ENCODE data around the gene CCDC97.

DNA sequence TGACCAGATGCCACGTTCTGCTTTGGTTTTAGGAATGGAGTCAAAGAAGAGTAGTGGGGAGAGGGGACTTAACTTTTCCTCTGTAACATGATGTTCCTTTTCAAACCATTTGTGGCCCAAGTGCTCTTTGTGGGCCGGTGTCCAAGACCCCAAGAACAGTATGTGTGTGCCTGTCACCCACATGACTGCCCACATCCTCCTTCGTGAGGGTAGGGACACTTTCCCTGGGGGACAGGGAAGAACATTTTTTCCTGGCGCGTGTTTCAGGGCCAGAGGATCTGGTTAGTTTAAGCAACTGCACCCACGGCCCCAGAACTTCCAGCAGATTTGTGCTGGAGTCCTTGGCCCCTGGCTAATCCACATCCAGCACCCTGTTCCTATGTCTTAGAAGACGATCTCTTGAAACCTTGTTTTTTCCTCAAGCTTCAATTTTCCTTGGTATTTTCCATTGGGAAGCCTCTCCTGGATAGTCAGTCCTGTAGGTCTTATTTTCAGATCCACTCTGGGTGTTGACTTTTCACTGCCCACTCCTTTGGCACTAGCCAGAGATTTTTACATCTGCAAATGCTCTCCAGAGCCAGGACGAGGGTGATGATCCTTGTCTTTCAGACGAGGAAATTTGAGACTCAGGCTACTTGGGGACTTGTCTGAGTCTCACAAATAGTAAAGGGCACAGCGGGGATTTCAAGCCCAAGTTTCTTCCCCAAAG is 10.8 kb upstream of the CCDC97 start:
- no peak for TF ChIP-seq ZNF423 (tag by site-specific recombination; IDR thresholded peaks at IDR 0.05)
- no peak for TF ChIP-seq CTCF (tag by site-specific recombination; IDR thresholded peaks at IDR 0.05)
- no peak for TF ChIP-seq KLF10 (tag by site-specific recombination; IDR thresholded peaks at IDR 0.05)
- TF ChIP-seq ZNF274 (IDR thresholded peaks at IDR 0.05; ENCODE audit: low read length), result no peak
- TF ChIP-seq ZNF274 (tag by site-specific recombination; IDR thresholded peaks at IDR 0.05; ENCODE audit: borderline replicate concordance), result no peak
- TF ChIP-seq, protein P1, sequence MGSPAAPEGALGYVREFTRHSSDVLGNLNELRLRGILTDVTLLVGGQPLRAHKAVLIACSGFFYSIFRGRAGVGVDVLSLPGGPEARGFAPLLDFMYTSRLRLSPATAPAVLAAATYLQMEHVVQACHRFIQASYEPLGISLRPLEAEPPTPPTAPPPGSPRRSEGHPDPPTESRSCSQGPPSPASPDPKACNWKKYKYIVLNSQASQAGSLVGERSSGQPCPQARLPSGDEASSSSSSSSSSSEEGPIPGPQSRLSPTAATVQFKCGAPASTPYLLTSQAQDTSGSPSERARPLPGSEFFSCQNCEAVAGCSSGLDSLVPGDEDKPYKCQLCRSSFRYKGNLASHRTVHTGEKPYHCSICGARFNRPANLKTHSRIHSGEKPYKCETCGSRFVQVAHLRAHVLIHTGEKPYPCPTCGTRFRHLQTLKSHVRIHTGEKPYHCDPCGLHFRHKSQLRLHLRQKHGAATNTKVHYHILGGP (tag by site-specific recombination; IDR thresholded peaks at IDR 0.05), result no peak
- TF ChIP-seq PRDM1 (tag by site-specific recombination; IDR thresholded peaks at IDR 0.05), result no peak
- no peak for TF ChIP-seq KLF16 (tag by site-specific recombination; IDR thresholded peaks at IDR 0.05)
- no peak for TF ChIP-seq ZNF629 (tag by site-specific recombination; IDR thresholded peaks at IDR 0.05)
- no peak for TF ChIP-seq ZFP41 (tag by site-specific recombination; IDR thresholded peaks at IDR 0.05; ENCODE audit: borderline replicate concordance)
